GM19438 (cell line): ENCODE measurements around the gene REP15.
"Not testable (repeated sequence)": the region's sequence is repeated elsewhere in the genome, so short reads cannot be mapped to it uniquely, and the experiment has no call there.

ENCODE experiments used
- ATAC-seq: cut with Tn5 transposase; IDR thresholded peaks from one replicate; pipeline ENCODE4 v1.9.1; 2021; ENCODE audit warnings: low read depth; ENCODE audit not compliant: unreplicated experiment

REP15 gene, protein sequence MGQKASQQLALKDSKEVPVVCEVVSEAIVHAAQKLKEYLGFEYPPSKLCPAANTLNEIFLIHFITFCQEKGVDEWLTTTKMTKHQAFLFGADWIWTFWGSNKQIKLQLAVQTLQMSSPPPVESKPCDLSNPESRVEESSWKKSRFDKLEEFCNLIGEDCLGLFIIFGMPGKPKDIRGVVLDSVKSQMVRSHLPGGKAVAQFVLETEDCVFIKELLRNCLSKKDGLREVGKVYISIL

DNA sequence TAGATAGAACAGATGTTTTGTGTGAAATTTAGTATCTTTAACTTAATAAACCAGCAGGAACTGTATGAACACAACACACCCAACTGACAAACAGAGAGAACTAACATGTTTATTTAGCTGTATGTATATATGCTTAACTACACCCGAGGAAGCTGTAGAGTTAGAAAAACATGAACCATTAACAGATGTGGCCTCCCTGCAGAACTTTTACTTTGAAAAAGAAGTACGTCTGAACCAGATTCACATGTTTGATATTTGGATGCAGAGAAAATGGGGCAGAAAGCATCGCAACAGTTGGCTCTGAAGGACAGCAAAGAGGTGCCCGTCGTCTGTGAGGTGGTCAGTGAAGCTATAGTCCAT lies at the start of gene REP15:
TSS of gene REP15 (plus strand) at position 155 of the 360 bp plus-strand sequence. CDS start at position 271, 116 bp downstream.
- ATAC-seq: no peak

DNA sequence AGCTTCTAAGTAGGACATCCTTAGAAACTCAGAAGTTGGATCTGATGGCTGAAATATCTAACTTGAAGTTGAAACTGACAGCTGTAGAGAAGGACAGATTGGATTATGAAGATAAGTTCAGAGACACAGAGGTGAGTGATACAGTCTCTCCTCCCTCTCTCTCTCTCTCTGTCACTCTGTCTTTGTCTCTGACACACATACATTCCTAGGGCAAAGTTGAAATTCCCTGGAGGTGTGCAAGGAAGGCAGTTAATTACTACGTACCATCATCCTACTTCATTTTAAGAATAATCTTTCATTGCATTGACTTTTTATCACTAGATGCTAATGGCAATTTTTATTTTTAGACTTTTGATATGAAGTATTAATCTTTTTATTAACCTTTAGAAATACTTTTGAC lies 46.2 kb upstream of the REP15 start:
- ATAC-seq: no peak

DNA sequence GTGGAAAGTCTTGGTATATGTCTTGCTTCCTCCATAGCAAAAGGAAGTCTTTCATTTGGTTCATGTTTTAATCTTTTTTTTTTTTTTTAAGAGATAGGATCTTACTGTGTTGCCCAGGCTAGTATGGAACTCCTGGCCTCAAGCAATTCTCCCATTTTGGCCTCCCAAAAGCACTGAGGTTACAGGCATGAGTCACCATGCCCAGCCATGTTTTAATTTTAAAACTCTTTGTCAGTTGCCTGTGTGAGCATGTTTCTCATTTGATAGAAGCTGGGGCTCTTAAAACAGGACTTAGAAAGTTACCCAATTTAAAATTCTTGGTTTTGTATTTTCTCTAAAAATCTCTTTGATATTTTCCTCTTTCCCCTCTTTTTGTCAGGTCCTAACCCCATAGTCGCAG lies 45.0 kb upstream of the REP15 start:
- ATAC-seq: no peak

DNA sequence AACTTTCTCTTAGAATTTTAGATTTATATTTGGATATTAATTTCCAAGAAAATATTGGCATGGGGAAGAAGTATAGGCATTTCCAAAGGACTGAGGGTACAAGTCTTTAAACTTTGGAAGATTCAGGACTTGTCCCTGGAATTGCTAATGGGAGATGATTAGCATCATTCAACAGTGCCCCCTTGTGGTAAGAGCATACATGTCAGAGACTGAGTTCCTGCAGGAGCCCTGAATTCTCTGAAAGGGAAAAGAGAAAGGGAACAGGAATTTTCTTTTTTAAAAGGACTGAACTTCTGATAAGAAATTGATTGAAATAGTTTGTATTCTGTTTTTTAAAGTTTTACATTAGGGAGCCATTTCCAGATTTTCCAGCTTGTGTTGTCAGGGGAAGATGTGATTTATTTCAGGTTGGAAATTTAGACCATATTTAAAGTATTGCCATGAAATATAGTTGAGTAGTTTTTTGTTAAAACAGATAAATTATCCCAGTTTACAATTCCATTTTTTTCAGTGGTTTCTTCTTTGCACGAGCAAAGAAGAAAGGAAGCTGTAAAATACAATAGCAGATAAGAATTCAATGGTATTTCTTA lies 44.0 kb upstream of the REP15 start:
- no peak for ATAC-seq

DNA sequence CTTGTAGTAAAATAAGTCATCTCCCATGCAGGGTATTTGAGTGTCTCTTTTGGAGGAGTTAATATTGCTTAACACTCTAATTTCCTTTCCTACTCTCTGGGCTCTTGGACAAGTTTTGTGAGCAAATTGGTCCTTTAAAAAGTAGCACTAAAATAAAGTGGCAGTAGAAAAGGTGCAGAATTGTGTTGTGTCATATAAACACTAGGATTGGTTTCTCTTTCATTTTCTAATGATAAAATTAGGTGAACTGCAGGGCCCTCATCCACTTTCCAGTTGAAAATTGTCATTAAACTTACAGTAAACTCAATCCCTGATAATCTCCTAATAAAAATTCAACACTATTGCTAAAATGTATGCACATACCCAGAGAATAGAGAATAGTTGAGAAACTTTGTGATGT lies 42.6 kb upstream of the REP15 start:
- no peak for ATAC-seq

DNA sequence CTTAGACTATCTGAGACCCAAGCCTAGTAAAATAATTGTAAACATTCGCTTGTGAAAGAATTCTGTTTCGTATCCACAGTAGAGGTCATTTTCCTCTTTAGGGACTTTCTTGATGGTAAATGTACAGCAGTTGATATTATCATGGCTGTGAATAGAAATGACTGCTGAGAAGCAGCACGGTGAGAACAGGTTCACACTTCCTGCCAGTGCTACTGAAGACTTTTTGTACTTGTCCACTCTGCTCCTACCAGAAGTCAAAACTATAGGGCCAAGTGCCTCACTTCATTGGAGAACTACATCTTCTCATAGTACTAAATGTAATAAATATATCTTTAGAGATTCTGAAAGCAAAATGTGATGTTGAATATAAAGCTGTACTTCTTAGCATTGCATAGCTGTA lies 40.8 kb upstream of the REP15 start:
- not testable (repeated sequence) for ATAC-seq

DNA sequence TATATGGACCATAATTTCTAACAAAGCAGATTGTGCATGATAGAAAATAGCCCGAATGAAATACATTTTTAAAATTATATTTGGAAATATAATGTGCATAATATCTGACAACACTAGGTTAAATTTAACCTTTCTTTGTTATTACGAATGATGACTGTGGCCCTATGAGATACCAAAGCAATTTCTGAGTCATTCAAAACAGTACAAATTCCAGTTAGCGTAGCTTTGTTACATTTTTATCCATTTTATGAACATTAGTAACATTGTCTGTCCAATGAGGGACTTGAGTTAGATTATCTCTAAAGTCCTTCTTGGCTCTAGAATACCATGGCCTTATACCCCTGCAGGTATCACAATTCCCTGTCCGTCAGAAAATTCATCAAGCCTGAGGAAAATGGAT lies 39.0 kb upstream of the REP15 start:
- ATAC-seq: no peak

DNA sequence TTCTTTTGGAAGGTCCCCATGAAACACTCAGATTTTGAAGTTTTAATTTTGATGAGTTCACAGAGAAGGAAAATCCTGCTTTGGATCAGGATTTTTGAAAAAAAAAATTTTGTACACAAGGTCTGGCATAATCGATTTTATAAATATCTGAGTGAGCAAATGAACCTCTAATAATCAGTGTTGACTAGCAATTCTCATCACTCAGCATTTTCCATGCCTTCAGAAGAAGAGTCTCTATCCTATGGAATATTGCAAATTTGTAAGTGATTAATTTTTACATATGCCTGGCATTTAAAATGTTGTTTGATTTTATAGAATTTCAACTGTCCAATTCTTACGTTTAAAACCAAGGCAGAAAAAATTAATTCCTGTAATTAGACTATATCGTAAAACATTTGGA lies 30.5 kb upstream of the REP15 start:
- ATAC-seq: no peak

DNA sequence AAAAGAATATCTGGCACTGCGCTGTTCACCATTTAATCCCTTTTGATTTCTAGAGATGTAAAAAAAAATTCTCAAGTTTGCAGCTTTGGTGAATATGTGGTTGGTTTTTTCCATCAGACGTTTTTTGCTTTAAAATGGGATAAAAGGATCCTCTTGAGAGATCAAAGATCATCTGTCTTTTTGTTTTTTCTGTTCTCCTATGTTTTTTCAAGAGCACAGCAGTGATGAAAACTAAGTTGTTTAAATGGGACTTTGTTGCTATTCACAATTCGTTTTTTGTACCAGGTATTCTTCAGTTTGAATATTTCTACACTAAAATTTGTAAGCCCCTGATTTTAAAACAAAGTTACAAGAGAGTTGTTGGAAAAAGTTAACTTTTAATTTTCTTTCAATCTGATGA lies 29.7 kb upstream of the REP15 start:
- ATAC-seq: no peak

DNA sequence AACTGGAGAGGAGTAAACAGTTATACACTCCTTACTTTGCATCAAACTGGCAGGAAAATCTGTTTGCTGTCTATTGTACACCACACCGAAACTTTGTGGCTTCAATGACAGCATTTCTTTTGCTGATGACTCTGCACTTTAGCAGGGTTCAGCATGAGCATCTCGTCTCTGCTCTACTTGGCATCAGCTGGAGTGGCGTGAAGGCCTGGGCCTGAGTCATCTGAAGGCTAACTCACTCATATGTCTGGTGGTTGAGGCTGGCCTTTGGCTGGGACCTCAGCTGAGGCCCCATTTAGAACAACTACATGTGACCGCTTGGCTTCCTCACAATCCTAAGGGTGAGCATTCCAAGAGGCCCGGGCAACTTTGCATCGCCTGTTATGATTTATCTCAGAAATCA lies 28.7 kb upstream of the REP15 start:
- no peak for ATAC-seq

DNA sequence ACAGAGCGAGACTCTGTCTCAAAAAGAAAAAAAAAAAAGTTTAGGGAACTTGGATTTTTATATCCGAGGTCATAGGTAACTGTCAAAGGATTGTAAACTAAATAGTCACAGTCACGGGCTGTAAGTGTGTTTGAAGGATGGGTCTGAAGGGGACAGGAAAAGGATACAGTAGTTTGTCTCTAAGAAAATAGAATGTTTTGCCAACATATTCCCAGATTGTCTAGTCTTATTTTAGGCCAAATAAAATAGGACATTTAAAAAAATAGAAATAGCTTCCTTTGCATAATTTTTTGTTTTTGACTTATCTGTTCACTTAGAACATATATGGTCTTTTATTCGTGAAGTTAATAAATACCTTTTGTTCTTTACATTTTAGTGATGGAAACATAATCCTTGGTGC lies 24.2 kb upstream of the REP15 start:
- no peak for ATAC-seq

DNA sequence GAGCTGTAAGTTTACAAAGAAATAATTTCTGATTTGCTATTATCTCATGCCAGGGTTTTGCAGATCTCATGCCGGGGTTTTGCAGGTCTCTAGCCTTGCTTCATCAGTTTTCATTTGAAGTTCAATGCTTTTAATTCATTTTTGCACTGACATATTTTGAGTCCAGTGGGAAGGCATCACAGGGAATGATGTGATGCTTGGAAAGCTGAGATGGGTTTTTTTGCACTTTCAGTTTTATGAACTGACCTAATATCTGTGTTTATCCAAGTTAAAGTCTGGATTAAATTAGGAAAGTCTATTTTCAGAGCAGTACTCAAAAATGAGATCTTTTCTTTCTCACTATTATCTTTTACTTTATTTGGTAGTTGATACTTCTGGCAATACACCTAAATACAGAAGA lies 23.6 kb upstream of the REP15 start:
- no peak for ATAC-seq

DNA sequence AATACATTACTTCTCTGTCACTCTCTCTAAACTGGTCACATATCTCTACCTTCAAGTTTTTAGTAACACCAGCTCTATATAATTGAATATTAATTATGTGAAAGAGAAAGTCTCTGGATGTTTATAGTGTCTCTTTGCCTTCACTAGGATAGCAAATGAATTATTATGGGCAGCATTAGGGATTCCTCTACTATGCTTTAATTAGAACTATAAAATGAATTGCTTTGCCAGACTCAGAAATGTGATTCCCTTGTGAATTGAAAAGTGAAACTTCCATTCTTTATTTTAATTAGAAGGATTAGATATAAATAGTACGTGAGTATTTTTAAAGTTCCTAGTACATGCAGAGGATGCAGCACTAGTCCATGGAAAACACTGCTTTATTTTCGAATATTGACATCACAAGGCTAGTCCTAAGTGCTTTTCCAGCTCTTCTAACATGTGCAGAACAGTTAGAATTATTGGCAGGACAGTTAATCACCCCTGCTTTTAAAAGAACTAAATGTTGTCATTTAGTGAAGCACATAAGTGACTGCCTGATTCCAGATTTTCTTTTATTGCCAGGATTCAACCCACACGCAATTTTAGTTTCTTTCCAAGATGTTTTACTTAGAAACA lies 23.0 kb upstream of the REP15 start:
- ATAC-seq: no peak

DNA sequence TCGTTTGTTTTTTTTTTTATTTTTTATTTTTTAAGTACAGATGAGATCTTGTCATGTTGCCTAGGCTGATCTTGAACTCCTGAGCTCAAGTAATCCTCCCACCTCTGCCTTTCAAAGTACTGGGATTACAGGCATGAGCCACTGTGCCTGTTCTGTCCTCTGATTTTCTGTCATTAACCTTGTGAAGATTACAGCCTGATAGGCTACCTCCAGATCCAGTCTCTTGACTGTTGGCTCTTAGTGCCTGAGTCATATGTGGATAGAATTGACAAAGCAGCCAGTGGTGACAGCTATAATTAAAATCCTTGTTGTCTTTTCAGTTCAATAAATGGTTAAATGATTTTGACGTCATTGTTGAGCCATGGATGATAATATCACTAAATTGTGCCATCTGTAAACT lies 21.3 kb upstream of the REP15 start:
- ATAC-seq: no peak

DNA sequence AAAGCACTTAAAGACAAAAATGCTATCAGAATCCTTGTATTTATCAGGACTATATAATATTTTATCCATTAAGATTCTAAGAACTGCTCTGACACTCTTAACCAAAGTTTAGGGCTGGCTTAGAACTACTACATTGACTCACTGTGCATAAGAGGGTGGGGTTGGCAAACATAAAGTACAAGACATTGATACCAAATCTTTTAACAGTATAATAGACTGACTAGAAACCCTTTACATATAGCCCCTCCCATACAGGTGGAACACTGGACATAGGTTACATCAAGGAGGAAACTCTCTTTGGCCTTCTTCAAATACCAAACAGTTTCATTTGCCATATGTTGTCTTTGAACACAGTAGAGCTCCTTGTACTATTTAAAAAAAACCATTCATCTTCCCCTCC lies 15.6 kb upstream of the REP15 start:
- no peak for ATAC-seq

DNA sequence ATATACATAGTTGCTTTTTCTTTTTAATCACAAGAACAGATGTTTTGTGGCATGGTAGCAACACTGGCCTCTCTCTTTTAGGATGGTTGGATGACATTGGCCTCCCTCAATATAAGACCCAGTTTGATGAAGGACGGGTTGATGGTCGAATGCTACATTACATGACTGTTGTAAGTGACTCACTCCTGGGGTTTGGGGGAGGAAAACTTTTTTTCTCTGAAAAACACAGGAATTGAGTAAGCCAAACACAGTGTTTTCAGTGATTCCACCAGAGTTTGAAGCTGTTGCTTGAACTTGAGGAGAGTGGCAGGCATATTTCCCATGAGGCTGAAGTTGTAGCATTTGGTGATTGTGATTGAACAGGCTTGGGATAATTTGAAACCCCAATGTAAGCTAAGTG lies 13.7 kb upstream of the REP15 start:
- no peak for ATAC-seq

DNA sequence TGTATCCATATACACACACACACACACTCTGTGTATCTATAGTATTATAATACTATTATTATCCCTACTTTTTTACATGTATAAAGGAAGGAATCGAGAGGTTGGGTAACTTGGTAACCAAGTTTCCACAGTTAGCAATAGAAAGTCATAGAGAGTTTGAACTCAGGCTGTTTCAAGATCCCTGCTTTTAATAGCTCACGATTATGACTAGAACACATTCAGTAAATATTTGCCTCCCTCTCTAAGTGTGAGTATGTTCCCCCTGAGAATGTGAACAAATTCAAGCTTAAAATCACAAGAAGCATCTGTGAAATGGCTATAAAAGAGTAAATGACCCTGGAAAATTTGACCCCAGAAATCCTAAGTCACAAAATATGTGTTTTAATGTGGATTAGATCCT lies 11.0 kb upstream of the REP15 start:
- no peak for ATAC-seq

DNA sequence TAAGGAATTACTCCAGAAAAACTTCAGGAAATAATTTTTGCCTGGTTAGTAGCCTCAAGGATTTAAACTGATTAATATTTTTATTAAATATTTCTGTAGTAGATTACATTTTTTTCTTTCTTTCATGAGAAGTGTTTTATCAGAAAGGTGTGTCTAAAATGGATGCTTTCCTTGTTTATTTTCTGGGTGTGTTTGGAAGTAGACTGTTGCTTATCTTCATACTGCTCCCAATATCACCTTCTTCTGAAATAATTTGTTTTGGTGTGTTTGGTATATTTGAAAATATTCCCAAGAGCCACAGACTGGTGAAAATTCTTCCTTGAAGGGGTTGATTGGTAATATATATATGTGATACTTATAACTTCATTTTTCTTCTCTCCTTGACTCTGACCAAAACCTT lies 10.1 kb upstream of the REP15 start:
- ATAC-seq: no peak

DNA sequence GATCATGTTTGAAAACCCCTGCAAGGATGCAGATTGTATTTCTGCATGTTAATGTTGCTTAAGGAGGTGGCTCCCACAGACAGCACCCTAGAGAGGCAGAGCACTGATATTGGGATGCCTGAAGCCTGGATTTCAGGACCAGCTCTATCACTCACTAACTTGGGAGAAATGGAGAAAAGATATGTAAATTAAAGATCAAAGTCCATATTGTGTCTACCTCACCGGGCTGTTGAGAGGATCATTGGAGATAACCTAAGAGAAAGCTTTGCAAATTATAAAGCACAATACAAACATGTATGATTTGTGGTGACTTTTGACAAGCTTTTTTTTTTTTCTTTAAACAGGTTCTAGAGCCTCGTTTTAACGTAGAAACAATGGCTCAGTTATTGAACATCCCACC lies 7.6 kb upstream of the REP15 start:
- ATAC-seq: no peak

DNA sequence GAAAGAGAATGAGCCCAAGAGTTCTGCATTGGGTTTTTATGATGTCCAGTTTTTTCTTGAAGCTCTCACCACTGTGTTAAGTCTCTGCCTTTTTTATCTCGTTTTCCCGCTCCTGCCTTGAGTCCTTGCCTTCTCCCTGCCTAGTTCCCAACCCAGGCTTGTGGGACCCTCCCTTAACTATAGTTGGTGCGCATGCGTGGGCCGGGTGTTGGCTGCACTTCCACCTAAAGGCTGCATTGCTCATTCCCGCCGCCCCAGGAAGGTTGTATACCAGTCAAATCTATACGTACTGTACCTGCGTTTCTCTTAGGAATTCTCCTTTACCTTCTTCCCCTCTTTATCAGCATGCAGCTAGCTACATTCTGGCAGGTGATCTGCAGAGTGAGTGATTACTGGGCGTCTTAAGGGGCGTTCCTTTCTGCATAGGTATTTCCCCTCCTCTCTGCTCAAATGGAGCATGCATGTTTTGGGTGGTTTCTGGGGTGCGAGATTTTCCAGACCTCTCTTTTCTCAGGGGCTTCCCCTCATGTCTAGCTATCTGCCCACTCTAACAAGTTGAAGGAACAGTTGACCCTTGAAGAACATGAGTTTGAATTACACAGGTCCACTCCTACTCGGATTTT lies 6.6 kb upstream of the REP15 start:
- ATAC-seq: no peak

DNA sequence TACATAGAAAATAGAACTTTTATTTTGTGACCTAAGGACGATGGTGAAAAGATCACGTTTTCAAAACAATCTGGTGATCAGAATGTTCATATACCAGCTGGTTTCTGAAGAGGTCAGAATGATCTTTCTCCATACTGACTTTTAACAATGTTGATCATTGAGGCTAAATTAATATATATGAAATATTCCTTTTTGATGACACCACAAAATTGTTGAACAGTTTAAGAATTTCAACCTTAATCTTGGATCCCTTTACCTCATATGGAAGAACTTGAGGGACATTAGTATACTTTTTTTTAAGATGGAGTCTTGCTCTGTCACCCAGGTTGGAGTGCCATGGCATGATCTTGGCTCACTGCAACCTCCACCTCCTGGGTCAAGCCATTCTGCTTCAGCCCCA lies 2.8 kb upstream of the REP15 start:
- ATAC-seq: no peak
